Naive thymus-derived CD4-positive, alpha-beta T cell (primary cell): Measurements from ENCODE around the gene GLCCI1. TPM values are rescaled to one million over a fixed set of nuclear protein-coding genes. Genes with fewer than 3 reads are reported as not detected.
A peak's percentile ranks its signal among the peaks of the same experiment; 100 is the strongest.
"Not testable (repeated sequence)": the region's sequence is repeated elsewhere in the genome, so short reads cannot be mapped to it uniquely, and the experiment has no call there.

Experiments
- ATAC-seq: fragments of 150-1000 bp; cut with Tn5 transposase; 2 replicates; pipeline ENCODE4 v1.10.0; 2021; ENCODE audit warnings: mild to moderate bottlenecking, moderate library complexity
- CTCF ChIA-PET: fragments of 350-600 bp; sonication (Branson Sonifier 250); formaldehyde crosslinking; loops from one replicate; lab custom pipeline; 2021; ENCODE audit warnings: antibody characterized with exemption; lab: Charles Lee
- POLR2A ChIA-PET: fragments of 350-600 bp; sonication (Branson Sonifier 250); formaldehyde crosslinking; loops from one replicate; lab custom pipeline; 2021; ENCODE audit warnings: antibody characterized with exemption, inconsistent platforms; lab: Charles Lee
- DNase-seq, 9 donors: peaks; one replicate each; pipeline versions ENCODE4 v3.0.0 to v3.0.0-alpha.2; 2020 to 2022; ENCODE audit warnings: mixed read lengths in 1 of 9
- H3K27ac ChIP-seq: one replicate; pipeline ENCODE4 v1.7.0; 2013; ENCODE audit warnings: mild to moderate bottlenecking, low read depth, low read length, moderate library complexity
- H3K27me3 ChIP-seq, 2 donors: one replicate each; pipeline ENCODE4 v1.7.0; 2013; ENCODE audit warnings: low read length in 2 of 2, mild to moderate bottlenecking in 2 of 2, moderate library complexity in 2 of 2; ENCODE audit not compliant: control insufficient read depth in 2 of 2, insufficient read depth in 2 of 2
- H3K36me3 ChIP-seq, 3 experiments: 1 replicate in 2 of 3; 2 replicates in 1 of 3; pipeline ENCODE4 v1.7.0; 2013; ENCODE audit warnings: low read length in 3 of 3, mild to moderate bottlenecking in 3 of 3, moderate library complexity in 1 of 3; ENCODE audit not compliant: insufficient read depth in 3 of 3, control insufficient read depth in 2 of 3
- H3K4me1 ChIP-seq, 2 donors: one replicate each; pipeline ENCODE4 v1.7.0; 2013; ENCODE audit warnings: low read length in 2 of 2, mild to moderate bottlenecking in 2 of 2, moderate library complexity in 1 of 2; ENCODE audit not compliant: control insufficient read depth in 2 of 2, insufficient read depth in 2 of 2
- H3K4me3 ChIP-seq: 2 replicates; pipeline ENCODE4 v1.7.0; 2013; ENCODE audit warnings: mild to moderate bottlenecking, low read length
- H3K9me3 ChIP-seq, 3 experiments: 1 replicate in 2 of 3; 2 replicates in 1 of 3; pipeline ENCODE4 v1.7.0; 2013; ENCODE audit warnings: low read length in 3 of 3; ENCODE audit not compliant: control insufficient read depth in 2 of 3
- H3K27ac Mint-ChIP-seq, 9 donors: one replicate each; pipeline ENCODE4 v1.8.0; 2020 to 2022; ENCODE audit warnings: mixed read lengths in 9 of 9, mild to moderate bottlenecking in 8 of 9, moderate library complexity in 5 of 9, inconsistent platforms in 2 of 9
- H3K27me3 Mint-ChIP-seq, 5 donors: one replicate each; pipeline ENCODE4 v1.8.0; 2021 to 2022; ENCODE audit warnings: mixed read lengths in 5 of 5, mild to moderate bottlenecking in 1 of 5
- H3K36me3 Mint-ChIP-seq, 5 donors: one replicate each; pipeline ENCODE4 v1.8.0; 2020 to 2022; ENCODE audit warnings: mixed read lengths in 5 of 5, mild to moderate bottlenecking in 3 of 5, inconsistent platforms in 1 of 5
- H3K4me1 Mint-ChIP-seq, 7 donors: one replicate each; pipeline ENCODE4 v1.8.0; 2020 to 2022; ENCODE audit warnings: mixed read lengths in 7 of 7, mild to moderate bottlenecking in 3 of 7, inconsistent platforms in 1 of 7
- H3K4me3 Mint-ChIP-seq, 10 donors: one replicate each; pipeline ENCODE4 v1.8.0; 2020 to 2022; ENCODE audit warnings: mild to moderate bottlenecking in 10 of 10, mixed read lengths in 10 of 10, moderate library complexity in 6 of 10, inconsistent platforms in 2 of 10
- H3K9me3 Mint-ChIP-seq, 11 donors: one replicate each; pipeline ENCODE4 v1.8.0; 2020 to 2022; ENCODE audit warnings: mixed read lengths in 11 of 11, mild to moderate bottlenecking in 4 of 11, inconsistent platforms in 1 of 11, moderate library complexity in 1 of 11
- intact Hi-C, 2 donors: fragments of 100-400 bp; cut with micrococcal nuclease; formaldehyde crosslinking; loops; one replicate each; pipeline ENCODE4 v1.15.1; 2023
- polyA plus RNA-seq, 2 donors: library from polyadenylated mRNA; unstranded; fragments of 300-500 nt; fragmentation: Illumina TruSeq; gene quantifications; one replicate each; pipeline ENCODE4 v1.2.3, GENCODE V29; 2021
- total RNA-seq, 6 experiments: library from RNA in 5 of 6; stranded (reverse) in 5 of 6; gene quantifications; 1 replicate in 5 of 6; 2 replicates in 1 of 6; pipeline ENCODE4 v1.2.3 and lab custom pipeline; 2021 to 2026

GLCCI1 gene
- total and polyA plus RNA-seq, 7 experiments from 2014 or later: 6.9 to 43.1 (median 26.5) TPM

- ChIA-PET POLR2A (no interaction called here), CTCF (interaction anchor here (0.7 to 0.9 kb wide), 2 partner anchors 19 to 404 kb away, joined by 3 read pairs; no protein-coding TSS in a partner anchor)
- Mint-ChIP-seq H3K4me1 (peaks cover 0 to 24% (median 5%) of the 10 kb centered on the region in 7 donors), H3K27ac (peak overlapping the region in 1 of 9 donors; percentile 49), H3K4me3 (no peak overlapping the region), H3K36me3 (peaks cover 17 to 53% (median 30%) of the 10 kb centered on the region in 5 donors), H3K9me3 (no peaks in the 10 kb centered on the region), H3K27me3 (no peaks in the 10 kb centered on the region)
- no peak overlapping the region for H3K27ac ChIP-seq
- H3K4me3 ChIP-seq: no peak overlapping the region
- H3K9me3 ChIP-seq: no peaks in the 10 kb centered on the region
- peaks cover 0 to 8% (median 0%) of the 10 kb centered on the region in 3 experiments for H3K36me3 ChIP-seq
- ATAC-seq (no peak), DNase-seq (no peak)
- H3K4me1 ChIP-seq: no peaks in the 10 kb centered on the region
- no peaks in the 10 kb centered on the region for H3K27me3 ChIP-seq
- intact Hi-C loops: no loop called here
These were observed 116.8 kb downstream of the GLCCI1 start for GRCh38 chr7:8085420-8085819.

GRCh38 chr7:8086239-8086638 lies 117.6 kb downstream of the GLCCI1 start:
- no peak for ATAC-seq
- H3K4me1 ChIP-seq: no peaks in the 10 kb centered on the region
- H3K4me3 Mint-ChIP-seq: no peak overlapping the region
- H3K9me3 ChIP-seq: no peaks in the 10 kb centered on the region
- H3K27me3 ChIP-seq: no peaks in the 10 kb centered on the region
- no peak overlapping the region for H3K4me3 ChIP-seq
- H3K9me3 Mint-ChIP-seq: no peaks in the 10 kb centered on the region
- H3K27me3 Mint-ChIP-seq: no peaks in the 10 kb centered on the region
- peaks cover 0 to 8% (median 0%) of the 10 kb centered on the region in 3 experiments for H3K36me3 ChIP-seq
- DNase-seq: no peak
- H3K36me3 Mint-ChIP-seq: peaks cover 17 to 58% (median 34%) of the 10 kb centered on the region in 5 donors
- H3K27ac Mint-ChIP-seq: peak overlapping the region in 2 of 9 donors; percentile 40 to 81
- H3K4me1 Mint-ChIP-seq: peaks cover 0 to 27% (median 5%) of the 10 kb centered on the region in 7 donors
- H3K27ac ChIP-seq: no peak overlapping the region
- CTCF ChIA-PET: no interaction called here
- POLR2A ChIA-PET: no interaction called here
- intact Hi-C loops: no loop called here

- no peak overlapping the region for H3K27ac ChIP-seq
- peaks cover 0 to 18% (median 5%) of the 10 kb centered on the region in 7 donors for H3K4me1 Mint-ChIP-seq
- H3K27me3 ChIP-seq: no peaks in the 10 kb centered on the region
- H3K4me1 ChIP-seq: no peaks in the 10 kb centered on the region
- H3K4me3 ChIP-seq: no peak overlapping the region
- CTCF ChIA-PET: interaction anchor here (0.6 to 1.3 kb wide), 3 partner anchors 16 to 408 kb away, joined by 3 read pairs; no protein-coding TSS in a partner anchor
- peaks cover 0 to 8% (median 0%) of the 10 kb centered on the region in 3 experiments for H3K36me3 ChIP-seq
- POLR2A ChIA-PET: interaction anchor here (1.0 kb wide), 2 partner anchors 17 to 55 kb away, joined by 3 to 4 read pairs; no protein-coding TSS in a partner anchor
- H3K27ac Mint-ChIP-seq: peak overlapping the region in 1 of 9 donors; percentile 69
- peaks cover 0 to 2% (median 0%) of the 10 kb centered on the region in 11 donors for H3K9me3 Mint-ChIP-seq
- intact Hi-C loops: no loop called here
- peaks cover 17 to 66% (median 44%) of the 10 kb centered on the region in 5 donors for H3K36me3 Mint-ChIP-seq
- DNase-seq (no peak), ATAC-seq (no peak)
- no peak overlapping the region for H3K4me3 Mint-ChIP-seq
- H3K9me3 ChIP-seq: no peaks in the 10 kb centered on the region
- H3K27me3 Mint-ChIP-seq: no peaks in the 10 kb centered on the region
These were observed 120.6 kb downstream of the GLCCI1 start for GRCh38 chr7:8089036-8089780.

- ATAC-seq (no peak), DNase-seq (no peak)
- Histone ChIP-seq H3K27me3 (no peaks in the 10 kb centered on the region), H3K4me1 (no peaks in the 10 kb centered on the region), H3K27ac (no peak overlapping the region), H3K9me3 (no peaks in the 10 kb centered on the region), H3K4me3 (no peak overlapping the region), H3K36me3 (peaks cover 0 to under 1% (median 0%) of the 10 kb centered on the region in 3 experiments)
- Mint-ChIP-seq H3K36me3 (peaks cover under 1 to 52% (median 37%) of the 10 kb centered on the region in 5 donors), H3K27me3 (no peaks in the 10 kb centered on the region), H3K4me3 (no peak overlapping the region), H3K9me3 (peaks cover 0 to 7% (median under 1%) of the 10 kb centered on the region in 11 donors), H3K4me1 (peaks cover 0 to 10% (median 5%) of the 10 kb centered on the region in 7 donors), H3K27ac (peak overlapping the region in 1 of 9 donors; percentile 80)
- intact Hi-C loops: loop anchor here in 1 of 2 donors (5.0 kb wide), 1 partner anchor 35 kb away; no protein-coding TSS in a partner anchor
- CTCF ChIA-PET: interaction anchor here (0.7 kb wide), 1 partner anchor 449 kb away, joined by 3 read pairs; no protein-coding TSS in a partner anchor
- POLR2A ChIA-PET: interaction anchor here (0.8 kb wide), 1 partner anchor 34 kb away, joined by 3 read pairs; no protein-coding TSS in a partner anchor
These were observed 123.5 kb downstream of the GLCCI1 start for GRCh38 chr7:8092140-8092539.

GRCh38 chr7:8094164-8095140 lies 125.9 kb downstream of the GLCCI1 start:
- H3K27ac ChIP-seq: no peak overlapping the region
- H3K27me3 ChIP-seq: no peaks in the 10 kb centered on the region
- no peak overlapping the region for H3K4me3 Mint-ChIP-seq
- DNase-seq (no peak), ATAC-seq (no peak)
- H3K9me3 Mint-ChIP-seq: peaks cover 4 to 19% (median 13%) of the 10 kb centered on the region in 11 donors
- no peaks in the 10 kb centered on the region for H3K4me1 ChIP-seq
- no peak overlapping the region for H3K4me3 ChIP-seq
- intact Hi-C loops: loop anchor here in 1 of 2 donors (5.0 kb wide), 1 partner anchor 33 kb away; no protein-coding TSS in a partner anchor
- CTCF ChIA-PET: no interaction called here
- POLR2A ChIA-PET: no interaction called here
- H3K27ac Mint-ChIP-seq: no peak overlapping the region
- peaks cover 0 to 2% (median 0%) of the 10 kb centered on the region in 3 experiments for H3K9me3 ChIP-seq
- peaks cover 10 to 55% (median 30%) of the 10 kb centered on the region in 5 donors for H3K36me3 Mint-ChIP-seq
- H3K36me3 ChIP-seq: no peaks in the 10 kb centered on the region
- peaks cover 0 to 10% (median 5%) of the 10 kb centered on the region in 7 donors for H3K4me1 Mint-ChIP-seq
- H3K27me3 Mint-ChIP-seq: no peaks in the 10 kb centered on the region

GRCh38 chr7:8101292-8101691 lies 132.7 kb downstream of the GLCCI1 start:
- intact Hi-C loops, H3K4me3 Mint-ChIP-seq, H3K27me3 Mint-ChIP-seq, H3K27ac Mint-ChIP-seq, H3K36me3 ChIP-seq, DNase-seq, H3K4me3 ChIP-seq, H3K27me3 ChIP-seq, CTCF ChIA-PET, H3K9me3 ChIP-seq, ATAC-seq, H3K27ac ChIP-seq: not testable (repeated sequence)
- peaks cover 10 to 13% of the 10 kb centered on the region in 2 donors for H3K4me1 ChIP-seq
- Mint-ChIP-seq H3K36me3 (peaks cover 6 to 30% (median 17%) of the 10 kb centered on the region in 5 donors), H3K9me3 (peaks cover 7 to 45% (median 23%) of the 10 kb centered on the region in 11 donors), H3K4me1 (peaks cover 8 to 27% (median 24%) of the 10 kb centered on the region in 7 donors)
- POLR2A ChIA-PET: interaction anchor here (0.7 kb wide), 1 partner anchor 76 kb away, joined by 3 read pairs; no protein-coding TSS in a partner anchor
